Esophagus (tissue), 2 donors: ENCODE results near the gene ADARB2. TPM values are rescaled to one million over a fixed set of nuclear protein-coding genes. Genes with fewer than 3 reads are reported as not detected.
"Not testable (repeated sequence)": the region's sequence is repeated elsewhere in the genome, so short reads cannot be mapped to it uniquely, and the experiment has no call there.

Source experiments
- H3K27ac ChIP-seq, 2 donors: one replicate each; pipeline ENCODE4 v1.5.1; 2013; ENCODE audit warnings: low read depth in 2 of 2, mild to moderate bottlenecking in 2 of 2, inconsistent platforms in 1 of 2, low read length in 1 of 2, moderate library complexity in 1 of 2
- H3K27me3 ChIP-seq, 2 donors: one replicate each; pipeline ENCODE4 v1.6.1; 2013; ENCODE audit warnings: low read length in 2 of 2, control low read depth in 1 of 2, mild to moderate bottlenecking in 1 of 2; ENCODE audit not compliant: insufficient read depth in 2 of 2, control insufficient read depth in 1 of 2
- H3K36me3 ChIP-seq, 2 donors: one replicate each; pipeline ENCODE4 v1.6.1; 2013; ENCODE audit warnings: low read length in 1 of 2; ENCODE audit not compliant: control insufficient read depth in 2 of 2, insufficient read depth in 2 of 2
- H3K4me1 ChIP-seq, 2 donors: one replicate each; pipeline ENCODE4 v1.6.1; 2013; ENCODE audit warnings: low read length in 1 of 2; ENCODE audit not compliant: control insufficient read depth in 2 of 2, insufficient read depth in 2 of 2
- H3K4me3 ChIP-seq, 2 donors: one replicate each; pipeline ENCODE4 v1.5.1; 2013; ENCODE audit warnings: low read length in 2 of 2, mild to moderate bottlenecking in 2 of 2, low read depth in 1 of 2, moderate library complexity in 1 of 2
- H3K9me3 ChIP-seq, 2 donors: one replicate each; pipeline ENCODE4 v1.6.1; 2013; ENCODE audit warnings: mild to moderate bottlenecking in 2 of 2, low read depth in 1 of 2, low read length in 1 of 2, moderate library complexity in 1 of 2; ENCODE audit not compliant: control insufficient read depth in 2 of 2, insufficient read depth in 1 of 2
- WGBS, 2 donors: extraction: QIAGEN DNeasy Blood & Tissue Kit; methylation state at CpG; one replicate each; pipeline ENCODE4 v1.1.7; 2013; 5-methylcytosine and 5-hydroxymethylcytosine counted together
- polyA plus RNA-seq, 2 donors: library from polyadenylated mRNA; stranded (reverse); fragments of 200-250 nt; gene quantifications; one replicate each; pipeline ENCODE4 v1.2.3, GENCODE V29; 2013
- donor health status: healthy with polysubstance abuse.
- donor health status: Bipolar disorder and iron deficiency.

ADARB2 gene
- polyA plus RNA-seq, 2 donors: 0.33 to 0.65 TPM

- peaks cover 0 to 4% of the 10 kb centered on the region in 2 donors for H3K4me1 ChIP-seq
- WGBS, 2 donors: 96 to 97% methylated on average over 9 of the region's 9 CpGs
- H3K4me3 ChIP-seq: no peak overlapping the region
- H3K27me3 ChIP-seq: no peaks in the 10 kb centered on the region
- H3K36me3 ChIP-seq: no peaks in the 10 kb centered on the region
- H3K27ac ChIP-seq: no peak overlapping the region
- peaks cover 0 to 6% of the 10 kb centered on the region in 2 donors for H3K9me3 ChIP-seq
Measured at GRCh38 chr10:1232164-1232911, 505.0 kb downstream of the ADARB2 start.

- Histone ChIP-seq H3K27me3 (no peaks in the 10 kb centered on the region), H3K36me3 (no peaks in the 10 kb centered on the region), H3K27ac (no peak overlapping the region), H3K4me3 (no peak overlapping the region), H3K4me1 (peaks cover 0 to 4% of the 10 kb centered on the region in 2 donors), H3K9me3 (peaks cover 0 to 6% of the 10 kb centered on the region in 2 donors)
- 77 to 79% methylated on average over 9 of the region's 9 CpGs for WGBS, 2 donors
Measured at GRCh38 chr10:1230592-1231275, 506.6 kb downstream of the ADARB2 start.

GRCh38 chr10:1230138-1230537 lies 507.2 kb downstream of the ADARB2 start:
- peaks cover 0 to 4% of the 10 kb centered on the region in 2 donors for H3K4me1 ChIP-seq
- H3K4me3 ChIP-seq: no peak overlapping the region
- no peaks in the 10 kb centered on the region for H3K27me3 ChIP-seq
- peaks cover 0 to 6% of the 10 kb centered on the region in 2 donors for H3K9me3 ChIP-seq
- no peaks in the 10 kb centered on the region for H3K36me3 ChIP-seq
- H3K27ac ChIP-seq: no peak overlapping the region
- WGBS, 2 donors: 79 to 83% methylated on average over 8 of the region's 8 CpGs

GRCh38 chr10:1229574-1229973 lies 507.8 kb downstream of the ADARB2 start:
- Histone ChIP-seq H3K27me3 (no peaks in the 10 kb centered on the region), H3K9me3 (peaks cover 0 to 6% of the 10 kb centered on the region in 2 donors), H3K36me3 (no peaks in the 10 kb centered on the region), H3K4me3 (no peak overlapping the region), H3K4me1 (peaks cover 0 to 4% of the 10 kb centered on the region in 2 donors), H3K27ac (no peak overlapping the region)
- WGBS, 2 donors: 89 to 93% methylated on average over 10 of the region's 10 CpGs

GRCh38 chr10:1229116-1229515 lies 508.2 kb downstream of the ADARB2 start:
- 69 to 71% methylated on average over 3 of the region's 3 CpGs for WGBS, 2 donors
- Histone ChIP-seq H3K9me3 (peaks cover 0 to 6% of the 10 kb centered on the region in 2 donors), H3K27ac (no peak overlapping the region), H3K36me3 (no peaks in the 10 kb centered on the region), H3K4me3 (no peak overlapping the region), H3K4me1 (peaks cover 0 to 4% of the 10 kb centered on the region in 2 donors), H3K27me3 (no peaks in the 10 kb centered on the region)

GRCh38 chr10:1228467-1228975 lies 508.8 kb downstream of the ADARB2 start:
- Histone ChIP-seq H3K27ac (no peak overlapping the region), H3K4me1 (peaks cover 0 to 4% of the 10 kb centered on the region in 2 donors), H3K27me3 (no peaks in the 10 kb centered on the region), H3K36me3 (no peaks in the 10 kb centered on the region), H3K4me3 (no peak overlapping the region), H3K9me3 (peaks cover 0 to 6% of the 10 kb centered on the region in 2 donors)
- 90 to 91% methylated on average over 14 of the region's 14 CpGs for WGBS, 2 donors

GRCh38 chr10:1227510-1228402 lies 509.6 kb downstream of the ADARB2 start:
- H3K36me3 ChIP-seq: no peaks in the 10 kb centered on the region
- no peaks in the 10 kb centered on the region for H3K27me3 ChIP-seq
- H3K4me1 ChIP-seq: peaks cover 0 to 4% of the 10 kb centered on the region in 2 donors
- no peak overlapping the region for H3K4me3 ChIP-seq
- H3K9me3 ChIP-seq: peaks cover 0 to 6% of the 10 kb centered on the region in 2 donors
- WGBS, 2 donors: 53 to 62% methylated on average over 9 of the region's 9 CpGs
- no peak overlapping the region for H3K27ac ChIP-seq

GRCh38 chr10:1226907-1227306 lies 510.4 kb downstream of the ADARB2 start:
- H3K4me1 ChIP-seq, H3K36me3 ChIP-seq, H3K27ac ChIP-seq, H3K4me3 ChIP-seq, H3K27me3 ChIP-seq, H3K9me3 ChIP-seq: not testable (repeated sequence)
- 39 to 47% methylated on average over 8 of the region's 8 CpGs for WGBS, 2 donors

- H3K36me3 ChIP-seq, H3K4me1 ChIP-seq: not testable (repeated sequence)
- WGBS, 2 donors: 0% methylated on average over 1 of the region's 1 CpG
Measured at GRCh38 chr10:1219874-1220273, 517.5 kb downstream of the ADARB2 start.

More at GRCh38 chr10:1219874-1220273, 517.5 kb downstream of the ADARB2 start:
- H3K9me3 ChIP-seq, H3K4me3 ChIP-seq, H3K27me3 ChIP-seq, H3K27ac ChIP-seq: not testable (repeated sequence)
